GM18517 (cell line): Measurements from ENCODE around the gene TBX10.
"Not testable (repeated sequence)": the region's sequence is repeated elsewhere in the genome, so short reads cannot be mapped to it uniquely, and the experiment has no call there.

Experiments
- ATAC-seq: cut with Tn5 transposase; IDR thresholded peaks from one replicate; pipeline ENCODE4 v1.9.1; 2021; ENCODE audit warnings: mild to moderate bottlenecking, moderate library complexity; ENCODE audit not compliant: unreplicated experiment

The TBX10 gene

DNA sequence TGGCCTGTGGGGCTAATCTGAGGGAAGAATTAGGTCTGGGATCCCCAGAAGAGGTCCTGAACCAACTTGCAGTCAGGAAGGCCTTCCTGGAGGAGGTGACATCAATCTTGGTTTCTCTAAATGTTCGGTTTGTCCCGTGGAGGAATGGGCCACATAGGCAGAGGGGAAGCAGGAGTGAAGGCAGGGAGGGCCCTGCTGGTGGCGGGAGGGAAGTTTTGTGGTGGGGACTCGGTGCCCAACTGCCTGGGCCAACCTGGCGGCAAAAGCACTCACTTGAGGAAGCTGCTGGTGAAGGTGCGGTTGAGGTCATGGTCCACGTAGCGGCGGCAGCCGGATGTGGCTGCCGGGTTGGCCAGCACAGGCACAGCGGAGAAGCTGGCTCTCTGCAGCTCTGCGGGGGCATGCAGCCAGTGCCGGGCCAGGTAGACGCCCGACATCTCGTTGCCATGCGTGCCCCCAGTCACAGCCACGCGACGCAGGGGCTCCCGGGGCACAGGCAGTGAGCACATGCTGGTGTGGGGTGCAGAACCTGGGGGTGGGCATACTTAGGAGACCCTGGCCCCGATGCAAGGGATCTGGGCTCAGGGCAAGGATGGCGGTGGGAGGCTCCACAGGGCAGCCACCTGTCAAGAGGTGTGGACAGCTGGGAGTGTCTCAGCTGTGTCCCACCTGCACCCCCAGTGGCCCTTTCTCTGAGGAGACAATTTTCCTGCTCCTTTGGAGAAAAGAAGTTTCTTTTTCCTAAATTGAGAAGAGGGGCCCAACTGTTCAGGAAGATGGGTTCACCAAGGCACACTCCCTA is 7.2 kb upstream of the TBX10 start:
- ATAC-seq: no peak

DNA sequence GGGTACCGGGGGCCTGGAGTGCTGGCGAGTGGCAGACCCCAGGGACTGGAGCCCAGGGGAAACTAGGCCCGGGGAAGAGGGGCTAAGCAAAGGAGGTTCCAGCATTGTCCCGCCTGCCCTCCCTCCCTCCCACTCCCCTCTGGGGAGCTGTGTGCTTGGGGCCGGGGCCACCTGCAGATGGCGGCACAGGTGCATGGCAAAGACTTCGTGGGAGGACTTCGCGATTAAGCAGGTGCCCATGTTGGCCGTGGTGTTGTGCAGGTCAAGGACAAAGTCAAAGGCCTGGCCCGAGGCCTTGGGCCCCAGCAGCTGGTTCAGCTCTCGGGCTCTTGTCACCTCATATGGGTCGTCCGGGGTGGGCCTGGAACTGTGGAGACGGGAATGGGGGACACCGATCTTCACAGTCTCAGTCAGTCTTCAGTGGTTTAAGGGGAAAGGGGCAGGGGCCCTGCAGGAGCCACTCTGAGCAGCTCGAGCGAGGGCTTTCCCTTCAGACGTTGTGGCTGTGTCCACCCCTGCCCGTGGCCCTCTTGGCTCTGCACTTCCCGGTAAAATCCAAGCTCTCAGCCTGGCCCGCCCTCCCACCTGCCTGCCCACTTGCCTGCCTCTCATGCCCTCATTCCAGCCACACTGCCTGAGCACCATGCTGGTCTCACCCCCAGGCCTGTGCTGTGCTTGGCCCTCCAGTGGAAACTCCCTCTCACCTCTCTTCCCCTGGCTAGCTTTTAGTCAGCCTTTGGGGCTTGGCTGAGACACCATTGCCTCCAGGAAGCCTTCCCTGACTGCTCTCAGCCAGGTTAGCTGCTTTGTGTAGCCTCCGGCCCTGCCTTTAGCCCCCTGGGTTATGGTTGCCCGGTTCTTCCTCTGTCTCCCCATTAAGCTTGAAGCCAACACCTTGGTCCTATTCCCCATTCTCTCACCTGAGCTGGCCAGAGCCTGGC is 6.2 kb upstream of the TBX10 start:
- ATAC-seq: no peak

DNA sequence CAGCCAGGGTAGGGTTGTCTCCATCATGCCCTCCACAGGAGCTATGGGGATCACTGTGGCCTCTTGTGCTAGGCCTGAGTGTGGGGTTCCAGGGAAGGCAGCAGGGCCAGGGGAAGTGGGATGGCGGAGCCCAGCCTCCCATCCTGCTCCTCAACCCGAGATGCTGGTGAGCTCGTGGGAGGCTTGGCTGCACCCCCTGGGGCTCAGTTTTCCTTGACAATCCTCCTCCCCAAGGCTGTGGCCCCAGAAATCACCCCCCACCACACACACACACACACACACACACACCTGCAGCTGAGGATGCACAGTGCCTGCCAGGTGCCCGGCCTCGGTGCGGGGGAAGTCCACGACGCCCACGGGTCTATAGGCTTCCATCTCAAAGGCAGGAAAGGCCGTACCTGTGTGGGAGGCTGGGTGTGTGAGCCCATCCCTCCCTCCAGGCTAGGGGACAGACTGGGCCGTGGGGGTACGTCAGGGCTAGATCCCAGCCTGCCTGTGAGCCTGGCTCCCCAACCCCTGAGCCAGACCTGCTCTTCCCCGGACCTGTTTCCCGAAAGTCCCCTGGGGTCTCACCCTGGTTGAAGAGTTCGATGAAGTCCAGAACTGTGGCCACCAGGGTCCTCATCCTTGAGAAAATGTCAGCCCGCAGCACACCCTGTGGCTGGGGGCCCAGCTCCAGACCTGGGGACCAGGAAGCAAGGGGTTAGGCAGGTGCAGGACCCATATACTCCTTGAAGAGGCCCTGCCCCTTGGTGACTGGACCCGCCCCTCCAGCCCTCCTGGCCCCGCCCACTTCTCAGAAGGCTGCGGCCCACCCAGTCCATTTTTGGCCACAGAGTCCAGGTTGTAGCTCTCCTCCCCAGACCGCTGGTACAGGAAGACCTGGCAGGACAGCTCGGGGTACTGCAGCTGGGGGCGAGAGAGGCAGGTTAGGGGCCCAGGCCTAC is 5.2 kb upstream of the TBX10 start:
- no peak for ATAC-seq

DNA sequence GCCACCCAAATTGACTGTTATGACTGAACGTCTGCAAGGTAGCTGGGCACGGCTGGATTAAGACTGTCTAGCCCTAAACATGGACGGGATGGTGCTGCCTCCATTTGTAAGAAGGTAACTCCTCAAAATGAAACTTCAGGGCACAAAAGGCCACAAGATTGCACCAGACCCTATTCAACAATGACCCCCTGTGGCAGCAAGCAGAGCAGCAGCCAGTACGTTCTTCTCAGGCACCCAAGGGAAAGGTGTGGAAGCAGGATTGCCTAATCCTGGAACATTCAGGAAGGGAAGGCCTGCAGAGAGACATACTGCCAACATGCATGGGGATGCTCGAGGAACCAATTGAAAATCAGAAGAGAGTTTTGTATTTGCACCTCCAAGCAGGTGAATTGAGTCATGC is 4.5 kb upstream of the TBX10 start:
- ATAC-seq: no peak

DNA sequence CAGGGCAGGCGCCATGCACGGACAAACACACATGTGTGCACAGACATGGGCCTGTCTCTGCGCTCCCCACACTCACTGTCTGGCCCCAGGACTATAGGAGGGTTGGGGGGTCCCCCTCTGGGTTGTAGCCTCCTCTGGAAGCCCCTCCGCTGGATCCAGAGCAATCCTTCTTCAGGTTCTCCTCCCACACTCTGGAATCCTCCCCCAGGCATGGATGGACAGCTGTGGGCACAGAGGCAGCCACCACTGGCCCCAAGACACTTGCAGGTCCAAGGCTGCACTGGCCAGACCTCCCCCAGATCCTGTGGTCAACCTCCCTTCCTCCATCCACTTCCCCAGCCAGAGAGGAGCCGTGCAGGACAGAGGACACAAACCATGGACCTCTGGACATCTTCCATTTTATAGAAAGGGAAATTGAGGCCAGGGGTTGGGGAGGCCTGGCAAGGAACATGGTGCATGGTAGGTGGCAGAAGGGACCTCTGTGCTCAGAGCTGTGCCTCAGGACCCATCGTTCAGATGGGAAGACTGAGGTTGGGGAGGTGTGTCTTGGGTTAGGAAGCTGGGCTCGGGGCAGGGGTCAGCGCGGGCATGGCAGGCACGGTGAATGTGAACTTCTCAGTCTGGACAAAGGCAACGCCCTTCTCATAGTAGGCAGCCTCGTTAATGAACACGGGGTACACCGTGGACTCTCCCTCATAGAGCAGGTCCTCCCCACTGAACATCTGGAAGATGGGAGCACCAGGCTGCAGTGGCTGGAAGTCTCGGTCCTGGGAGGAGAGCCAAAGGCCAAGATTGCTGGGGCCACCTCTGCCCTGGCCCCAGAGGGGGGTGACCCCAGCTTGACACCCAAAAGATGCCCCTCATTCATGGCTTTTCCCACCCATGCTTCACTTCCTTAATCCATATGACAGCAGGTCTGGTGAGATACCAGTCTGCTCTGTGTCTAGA is 2.9 kb upstream of the TBX10 start:
- ATAC-seq: no peak

DNA sequence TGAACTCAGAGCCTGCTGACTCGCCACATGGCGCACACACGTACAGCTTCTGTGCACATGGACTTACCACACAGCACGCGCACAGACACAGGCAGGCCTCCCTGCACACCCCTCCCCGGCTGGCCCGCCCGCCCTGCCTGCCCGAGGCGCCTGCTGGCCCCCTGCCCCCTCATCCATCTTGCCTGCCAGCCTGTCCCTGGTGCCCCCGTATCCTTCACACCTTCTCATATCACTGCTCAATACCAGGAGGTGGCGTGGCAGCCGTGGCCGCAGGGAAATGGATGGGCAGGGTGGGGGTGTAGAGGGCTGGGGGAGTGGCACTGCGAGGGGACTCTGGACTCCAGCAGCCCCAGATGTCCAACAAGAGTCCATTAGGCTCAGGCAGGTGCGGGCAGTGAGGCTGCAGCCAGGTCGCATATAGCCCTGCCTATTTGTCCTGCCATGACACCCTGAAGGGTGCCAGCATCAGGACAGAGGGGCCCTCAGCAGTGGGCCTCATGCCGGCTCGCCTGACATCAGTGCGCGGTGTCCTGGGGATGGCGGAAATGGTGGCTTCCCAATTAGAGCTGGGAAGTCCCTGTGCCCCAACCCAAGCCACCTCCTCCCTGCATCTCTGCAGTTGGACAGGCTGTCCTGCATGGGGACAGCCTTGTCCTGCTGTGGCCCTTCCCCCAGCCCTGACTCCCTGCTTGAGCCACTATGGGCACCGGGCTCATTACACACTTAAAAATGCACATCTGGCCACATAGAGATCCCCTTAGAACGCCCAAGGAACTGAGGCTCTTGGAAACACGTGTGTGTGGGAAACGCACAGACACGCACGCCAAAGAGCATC is 2.0 kb upstream of the TBX10 start:
- no peak for ATAC-seq

DNA sequence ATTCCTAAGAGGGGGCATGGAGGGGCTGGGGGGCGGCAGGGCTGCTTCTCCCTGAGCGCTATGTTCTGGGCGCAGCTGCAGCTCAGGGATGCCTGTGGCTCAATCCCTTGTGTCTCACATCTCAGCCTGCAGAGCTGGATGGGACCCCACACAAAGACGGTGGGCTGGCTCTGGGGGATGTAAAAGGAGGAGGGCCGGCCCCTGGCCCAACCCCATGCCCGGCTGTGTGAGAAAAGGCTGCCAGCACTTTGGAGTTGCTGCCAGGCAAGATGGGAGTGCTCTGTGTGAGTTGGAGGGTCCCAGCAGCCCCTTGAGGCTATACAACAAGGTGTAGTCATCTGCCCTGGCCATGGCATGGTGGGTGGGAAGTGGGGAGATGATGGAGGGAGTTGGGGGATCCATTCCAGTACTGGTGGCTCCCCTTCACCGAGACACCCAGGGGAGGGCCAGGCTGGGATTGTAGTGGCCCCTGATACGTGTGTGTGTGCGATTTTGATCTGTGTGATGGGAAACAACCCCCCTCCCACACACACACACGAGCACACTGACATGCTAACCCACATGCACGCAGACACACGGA is 1.3 kb upstream of the TBX10 start:
- ATAC-seq: no peak

DNA sequence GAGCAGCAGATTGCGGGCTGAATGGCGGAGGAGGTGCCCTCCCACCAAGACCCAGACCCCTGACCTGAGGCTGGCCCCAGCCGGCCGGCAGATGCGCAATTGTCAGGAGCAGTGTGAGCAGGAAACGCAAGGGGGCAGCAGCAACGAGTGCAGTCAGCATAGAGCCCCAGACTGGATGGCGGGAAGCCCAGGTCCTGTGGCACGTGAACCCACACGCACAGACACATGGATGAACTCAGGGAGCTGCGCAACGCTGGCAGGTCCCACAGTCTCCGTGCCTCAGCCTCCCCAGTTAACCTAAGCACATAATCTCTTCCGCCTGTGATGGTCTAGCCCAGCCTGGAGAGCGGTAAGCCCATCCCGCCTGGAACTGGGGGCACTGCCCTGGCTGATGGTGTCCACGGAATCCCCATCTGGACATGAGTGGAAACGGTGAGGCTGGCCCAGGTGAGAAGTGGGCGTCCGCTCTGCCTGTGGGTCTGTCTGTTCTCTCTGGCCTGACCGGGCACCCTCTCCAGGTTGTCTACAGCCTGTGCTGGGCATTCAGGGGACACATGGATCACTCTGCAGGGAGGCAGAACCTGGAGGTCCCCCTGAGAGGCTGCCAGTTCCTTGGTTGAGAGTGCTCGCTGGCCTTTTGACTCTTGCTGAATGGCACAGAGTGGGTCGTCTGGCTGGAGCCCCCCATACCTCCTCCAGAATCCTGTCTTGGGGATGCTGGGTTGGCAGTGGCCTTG is 626 bp upstream of the TBX10 start:
- ATAC-seq: no peak

DNA sequence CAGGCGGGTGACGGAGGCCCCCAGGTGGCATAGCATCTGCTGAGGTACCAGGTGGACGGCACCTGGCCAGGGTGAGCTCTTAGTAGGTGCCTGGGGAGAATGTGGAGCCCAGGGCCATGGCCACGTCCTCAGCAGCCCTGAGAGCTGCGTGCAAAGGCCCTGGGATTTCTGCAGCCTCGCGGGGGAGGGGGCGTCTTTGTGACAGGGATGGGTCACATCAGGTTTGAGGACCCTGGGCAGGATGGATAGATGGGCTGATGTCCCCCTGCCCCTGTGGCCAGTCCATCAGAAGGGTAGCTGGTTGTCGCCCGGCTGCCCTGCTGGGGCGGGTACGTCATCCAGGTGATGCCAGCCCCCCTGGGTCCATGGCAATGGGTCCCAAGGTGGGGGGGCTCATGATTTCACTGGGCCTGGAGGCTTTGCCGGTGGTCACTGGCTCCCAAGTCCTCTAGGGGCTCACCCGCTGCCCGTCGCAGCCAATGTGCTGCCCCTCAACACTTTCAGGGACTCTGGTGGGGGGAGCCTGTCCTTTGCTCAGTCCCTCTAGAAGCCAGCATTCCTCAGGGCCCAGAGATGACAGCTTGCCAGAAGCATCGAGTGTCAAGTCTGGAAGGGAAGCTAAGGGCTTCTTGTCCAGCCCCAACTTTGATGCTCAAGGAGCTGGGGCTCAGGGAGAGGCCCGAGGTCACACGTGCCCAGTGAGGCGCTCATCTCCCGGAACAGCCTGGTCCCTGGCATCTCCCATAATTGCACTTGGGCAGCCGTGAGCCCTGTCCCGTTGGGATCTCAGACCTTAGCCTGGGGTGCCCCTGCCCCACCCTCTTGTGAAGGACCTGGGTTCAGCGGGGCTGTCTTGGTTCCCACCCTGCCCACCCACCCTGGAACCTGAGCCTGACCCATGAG is 777 bp downstream of the TBX10 start:
- ATAC-seq: no peak

DNA sequence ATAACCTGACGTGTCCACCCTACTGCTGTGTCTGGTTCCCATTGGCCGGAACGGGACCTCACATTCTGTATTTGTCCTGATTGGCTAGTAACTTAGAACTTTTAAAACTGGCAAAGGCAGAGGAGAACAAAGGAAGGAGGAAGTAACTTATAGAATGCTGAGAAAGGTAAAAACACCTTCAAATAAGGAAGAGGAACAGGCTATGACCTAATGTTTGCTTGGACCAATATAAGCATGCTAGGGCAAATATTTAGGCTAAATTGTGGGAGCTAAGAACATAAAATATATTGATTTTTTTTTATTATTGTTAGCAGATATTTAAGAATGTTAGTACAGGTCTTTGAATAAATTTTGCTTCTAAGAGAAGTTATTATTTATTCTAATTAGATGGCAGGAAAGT is 2.1 kb downstream of the TBX10 start:
- ATAC-seq: not testable (repeated sequence)

DNA sequence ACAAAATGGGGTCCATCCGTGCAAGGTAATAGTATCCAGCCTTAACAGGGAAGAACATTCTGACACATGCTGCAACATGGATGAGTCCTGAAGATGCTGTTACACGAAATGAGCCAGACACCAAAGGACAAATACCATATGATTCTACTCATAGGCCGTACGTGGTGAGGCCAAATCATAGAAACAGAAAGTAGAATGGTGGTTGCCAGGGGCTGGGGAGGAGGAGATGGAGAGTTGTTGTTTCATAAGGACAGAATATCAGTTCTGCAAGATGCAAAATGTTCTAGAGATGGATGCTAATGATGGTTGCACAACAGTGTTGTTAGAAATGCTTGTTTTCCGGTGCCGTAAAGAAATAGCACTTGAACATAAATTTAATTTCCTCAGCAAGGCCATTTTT is 2.6 kb downstream of the TBX10 start:
- ATAC-seq: no peak

DNA sequence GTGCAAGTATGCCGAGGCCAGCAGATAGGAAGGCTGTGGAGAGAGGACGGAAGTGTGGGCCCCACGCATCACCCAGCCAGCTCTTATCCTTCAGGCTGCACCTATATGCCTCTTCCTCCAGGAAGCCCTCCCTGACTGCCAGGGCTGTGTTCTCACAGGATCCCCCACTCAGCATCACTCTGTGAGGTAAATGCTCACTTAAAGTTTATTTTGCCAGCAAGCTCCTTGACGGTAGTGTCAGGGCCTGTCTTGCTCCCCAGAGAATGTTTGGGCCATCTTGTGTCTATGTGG is 4.4 kb downstream of the TBX10 start:
- no peak for ATAC-seq

DNA sequence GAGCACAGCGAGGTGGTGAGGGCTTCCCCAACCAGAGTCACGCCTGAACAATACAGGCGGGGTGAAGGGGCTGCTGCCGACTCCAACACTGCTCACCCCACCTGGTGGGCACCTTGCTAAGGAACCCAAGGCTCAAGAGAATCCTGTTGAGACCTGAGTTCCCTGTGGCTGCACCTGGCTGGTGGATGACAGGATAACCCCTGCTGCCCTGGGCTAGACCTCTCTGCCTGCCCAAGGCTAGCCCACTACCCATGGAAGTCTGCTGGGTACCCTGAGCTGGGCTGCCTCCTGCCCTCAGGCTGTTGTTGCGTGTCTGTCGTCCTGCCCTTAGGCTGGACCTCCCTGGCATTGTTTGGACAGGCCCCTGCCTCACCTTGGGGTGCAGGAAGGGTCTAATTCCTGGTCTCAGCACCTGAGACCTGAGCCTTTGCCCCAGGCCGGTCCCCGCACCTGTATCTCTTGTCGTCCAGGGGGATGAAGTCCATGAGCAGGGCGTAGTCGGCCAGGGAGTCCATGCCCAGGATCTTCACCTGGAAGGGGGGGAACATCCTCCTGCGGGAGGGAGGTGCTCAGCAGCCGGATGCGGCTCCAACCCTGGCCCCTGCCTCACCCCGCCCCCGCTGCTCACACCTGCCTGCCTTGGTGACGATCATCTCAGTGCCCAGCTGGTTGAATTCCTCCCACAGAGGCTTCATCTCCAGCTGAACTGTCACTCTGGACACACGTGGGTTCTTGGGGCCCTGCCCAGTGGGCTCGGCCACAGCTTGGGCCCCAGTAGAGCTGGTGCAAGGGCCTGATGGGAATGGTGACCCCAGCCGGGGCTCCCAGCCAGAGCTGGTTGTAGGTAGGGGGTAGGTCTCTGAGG is 5.0 kb downstream of the TBX10 start:
- no peak for ATAC-seq

DNA sequence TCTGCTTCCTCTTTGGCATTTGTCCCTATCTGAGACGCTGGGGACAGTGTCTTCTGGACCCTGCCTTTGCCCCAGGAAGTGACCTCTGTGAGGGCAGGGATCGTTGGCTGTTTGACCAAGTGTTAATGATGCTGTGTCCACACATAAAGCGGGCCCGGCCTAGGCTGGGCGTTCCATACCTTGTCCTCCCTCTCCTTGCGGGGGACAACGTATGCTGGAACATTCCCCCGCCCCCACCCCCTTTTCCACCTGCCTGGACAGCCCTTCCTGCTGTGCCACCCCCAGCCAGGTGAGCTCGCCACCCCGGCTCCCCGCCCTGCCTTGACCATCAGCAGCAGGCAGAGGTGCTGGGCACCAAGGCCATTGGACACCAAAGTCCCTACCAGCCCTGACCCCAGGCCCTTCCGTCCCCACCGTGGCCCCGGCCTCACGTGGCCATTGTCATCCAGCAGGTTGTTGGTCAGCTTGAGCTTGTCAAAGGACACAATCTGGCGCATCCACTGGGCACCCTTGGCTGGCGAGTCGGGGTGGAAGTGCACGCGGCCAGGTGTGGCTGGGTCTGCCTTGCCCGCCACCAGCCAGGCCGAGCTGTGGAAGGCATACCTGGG is 5.7 kb downstream of the TBX10 start:
- ATAC-seq: no peak

DNA sequence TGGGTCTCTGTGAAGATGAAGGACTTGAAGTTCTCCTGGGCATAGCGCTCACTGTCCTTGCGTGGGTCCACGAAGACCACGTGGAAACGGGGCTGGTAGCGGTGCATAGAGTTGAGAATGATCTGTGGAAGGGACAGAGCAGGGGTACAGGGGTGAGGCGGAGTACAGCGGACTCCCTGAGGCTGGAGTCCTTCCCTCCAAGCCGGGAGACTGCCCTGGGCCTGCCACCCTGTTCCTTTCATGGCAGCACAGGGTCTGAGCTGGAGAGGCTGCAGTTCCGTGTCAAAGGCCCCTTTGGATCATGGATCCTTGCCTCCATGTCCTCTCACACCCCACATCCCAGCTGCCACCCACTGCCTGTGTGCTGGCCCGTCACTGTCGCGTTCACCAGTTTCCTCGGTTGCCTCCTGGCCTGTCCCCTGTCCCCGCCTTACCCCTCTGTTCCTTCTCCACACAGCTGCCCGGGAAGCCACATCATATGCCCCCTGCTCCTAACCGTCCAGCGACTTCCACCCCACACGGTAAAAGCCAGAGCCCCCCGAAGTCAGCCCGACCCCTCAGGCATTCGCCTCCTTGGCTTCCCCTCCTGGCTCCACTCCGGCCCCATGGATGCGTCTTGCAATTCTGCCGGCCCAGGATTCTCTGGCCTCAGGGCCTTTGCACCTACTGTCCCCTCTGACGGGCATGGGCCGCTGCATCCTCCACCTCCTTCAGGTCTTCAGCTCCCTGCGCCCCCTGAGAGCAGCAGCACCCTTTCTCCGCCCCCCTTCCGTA is 6.4 kb downstream of the TBX10 start:
- no peak for ATAC-seq
